HepG2 (cell line): Measurements from ENCODE around the gene PCDHA6. TPM values are rescaled to one million over a fixed set of nuclear protein-coding genes. Genes with fewer than 3 reads are reported as not detected.
"Not testable (repeated sequence)": the region's sequence is repeated elsewhere in the genome, so short reads cannot be mapped to it uniquely, and the experiment has no call there.

Source experiments
- ATAC-seq: fragments of 200-7000 bp; cut with Tn5 transposase; 3 replicates; pipeline ENCODE4 v1.9.1; 2020; ENCODE audit warnings: mild to moderate bottlenecking, moderate library complexity
- BruUV-seq: library from RNA; stranded (reverse); fragments of 400-500 nt; replicated peaks from 2 replicates; lab custom pipeline; 2021; lab: Mats Ljungman, UMichigan
- CTCF ChIA-PET: fragments of 300-600 bp; formaldehyde crosslinking; extraction: SDS; loops from one replicate; lab custom pipeline; 2021; ENCODE audit warnings: low total read pairs, inconsistent platforms, low intra/inter-chr PET ratio; lab: Yijun Ruan, JAX
- POLR2A ChIA-PET: fragments of 350-600 bp; sonication (Branson Sonifier 250); formaldehyde crosslinking; loops from one replicate; lab custom pipeline; 2020; ENCODE audit warnings: antibody characterized with exemption, inconsistent platforms; lab: Yijun Ruan, JAX
- DNase-seq: peaks from one replicate; pipeline ENCODE4 v3.0.0-alpha.2; 2015; ENCODE audit warnings: low spot score
- FAIRE-seq: peaks from 3 replicates; lab custom pipeline; 2011; peaks lifted over from hg19 to GRCh38; lab: Jason Lieb, UNC
- H2AFZ ChIP-seq: one replicate; pipeline ENCODE4 v1.6.1; 2011; ENCODE audit warnings: low read length, inconsistent platforms
- H3K27ac ChIP-seq: fragments of 300-600 bp; 3 replicates; pipeline ENCODE4 v1.8.0; 2011; ENCODE audit warnings: mixed run types, mild to moderate bottlenecking, mixed read lengths, low read length, inconsistent platforms; ENCODE audit not compliant: insufficient read depth; ENCODE audit errors: extremely low read length
- H3K27me3 ChIP-seq, 2 experiments: fragments of 200-600 bp in 1 of 2; 2 replicates in 1 of 2; 3 replicates in 1 of 2; pipeline versions ENCODE4 v1.6.0 to v1.8.0; 2011; ENCODE audit warnings: low read length in 2 of 2, mild to moderate bottlenecking in 2 of 2, moderate library complexity in 2 of 2, inconsistent platforms in 1 of 2; ENCODE audit not compliant: insufficient read depth in 2 of 2, control insufficient read depth in 1 of 2
- H3K36me3 ChIP-seq, 2 experiments: fragments of 200-600 bp in 1 of 2; replicated peaks in 1 of 2; 2 replicates in 1 of 2; 3 replicates in 1 of 2; pipeline versions ENCODE4 v1.5.1 to v1.8.0; 2011; ENCODE audit warnings: low read length in 2 of 2, inconsistent platforms in 1 of 2; ENCODE audit not compliant: insufficient read depth in 2 of 2, control insufficient read depth in 1 of 2
- H3K4me1 ChIP-seq: 2 replicates; pipeline ENCODE4 v1.5.1; 2012; ENCODE audit warnings: low read length, inconsistent platforms; ENCODE audit not compliant: insufficient read depth
- H3K4me2 ChIP-seq: 2 replicates; pipeline ENCODE4 v1.6.0; 2011; ENCODE audit warnings: low read depth, low read length, inconsistent platforms
- H3K4me3 ChIP-seq, 3 experiments: fragments of 200-600 bp in 1 of 3; sonication (generic), shearing (Covaris generic) in 1 of 3; replicated peaks in 1 of 3; 2 replicates each; pipeline ENCODE4 v1.5.1; 2011 to 2016; ENCODE audit warnings: low read length in 3 of 3, inconsistent platforms in 2 of 3, low read depth in 2 of 3, mild to moderate bottlenecking in 2 of 3, control low read depth in 1 of 3, mixed read lengths in 1 of 3; ENCODE audit not compliant: insufficient read depth in 1 of 3
- H3K79me2 ChIP-seq: one replicate; pipeline ENCODE4 v1.6.1; 2011; ENCODE audit warnings: low read length, inconsistent platforms; ENCODE audit not compliant: insufficient read depth
- H3K9ac ChIP-seq: 2 replicates; pipeline ENCODE4 v1.6.0; 2011; ENCODE audit warnings: mild to moderate bottlenecking, low read depth, low read length, inconsistent platforms; ENCODE audit not compliant: insufficient read depth
- H3K9me3 ChIP-seq: 2 replicates; pipeline ENCODE4 v1.5.1; 2012; ENCODE audit warnings: mild to moderate bottlenecking, low read length
- H4K20me1 ChIP-seq: 2 replicates; pipeline ENCODE4 v1.6.0; 2011; ENCODE audit warnings: inconsistent platforms, mild to moderate bottlenecking, low read length, moderate library complexity; ENCODE audit not compliant: insufficient read depth
- DNMT1 ChIP-seq: sonication (generic); formaldehyde crosslinking; IDR thresholded peaks from 2 replicates; pipeline ENCODE4 v1.5.1; 2020; ENCODE audit warnings: mild to moderate bottlenecking, missing genetic modification reagents
- WGBS: methylation state at CpG from one replicate; pipeline ENCODE4 v1.1.6; 2017; ENCODE audit warnings: low lambda C conversion rate; 5-methylcytosine and 5-hydroxymethylcytosine counted together
- in situ Hi-C: cut with HindIII; loops from 2 replicates; pipeline ENCODE4 v1.10.0; 2017; ENCODE audit warnings: low pct_unique_long_range_greater_than_20kb; ENCODE audit not compliant: extremely low pct_ligation_motif_present
- intact Hi-C: fragments of 100-400 bp; cut with micrococcal nuclease; formaldehyde crosslinking; loops from one replicate; pipeline ENCODE4 v1.10.0; 2022; ENCODE audit not compliant: unreplicated experiment
- polyA plus RNA-seq, 8 experiments: library from polyadenylated mRNA; depleted of rRNA in 3 of 8; stranded (reverse) in 7 of 8; unstranded in 1 of 8; fragments of >200 nt; fragmentation: Illumina TruSeq in 4 of 8; extraction: Trizol in 4 of 8; gene quantifications; 2 replicates each; pipeline versions ENCODE4 v1.2.1 to v1.2.3, GENCODE V29; 2011 to 2016; ENCODE audit warnings: low read depth in 4 of 8, missing spikeins in 1 of 8, mixed read lengths in 1 of 8; ENCODE audit not compliant: insufficient read depth in 1 of 8
- total RNA-seq, 5 experiments: library from RNA; depleted of rRNA; stranded (reverse); fragments of >200 nt; fragmentation: Illumina TruSeq; extraction: Trizol; gene quantifications; 2 replicates each; pipeline ENCODE4 v1.2.3, GENCODE V29; 2016; ENCODE audit warnings: low read depth in 1 of 5
- TF ChIP-seq, protein P1 (sequence below): sonication (generic); formaldehyde crosslinking; IDR thresholded peaks from 2 replicates; pipeline ENCODE4 v1.4.0; 2020; ENCODE audit warnings: missing genetic modification reagents

PCDHA6 gene
- total and polyA plus RNA-seq, 2 of the 13 experiments (the other 11 are each of a cell fraction or from before 2014, with no cell fraction given): not detected

DNA sequence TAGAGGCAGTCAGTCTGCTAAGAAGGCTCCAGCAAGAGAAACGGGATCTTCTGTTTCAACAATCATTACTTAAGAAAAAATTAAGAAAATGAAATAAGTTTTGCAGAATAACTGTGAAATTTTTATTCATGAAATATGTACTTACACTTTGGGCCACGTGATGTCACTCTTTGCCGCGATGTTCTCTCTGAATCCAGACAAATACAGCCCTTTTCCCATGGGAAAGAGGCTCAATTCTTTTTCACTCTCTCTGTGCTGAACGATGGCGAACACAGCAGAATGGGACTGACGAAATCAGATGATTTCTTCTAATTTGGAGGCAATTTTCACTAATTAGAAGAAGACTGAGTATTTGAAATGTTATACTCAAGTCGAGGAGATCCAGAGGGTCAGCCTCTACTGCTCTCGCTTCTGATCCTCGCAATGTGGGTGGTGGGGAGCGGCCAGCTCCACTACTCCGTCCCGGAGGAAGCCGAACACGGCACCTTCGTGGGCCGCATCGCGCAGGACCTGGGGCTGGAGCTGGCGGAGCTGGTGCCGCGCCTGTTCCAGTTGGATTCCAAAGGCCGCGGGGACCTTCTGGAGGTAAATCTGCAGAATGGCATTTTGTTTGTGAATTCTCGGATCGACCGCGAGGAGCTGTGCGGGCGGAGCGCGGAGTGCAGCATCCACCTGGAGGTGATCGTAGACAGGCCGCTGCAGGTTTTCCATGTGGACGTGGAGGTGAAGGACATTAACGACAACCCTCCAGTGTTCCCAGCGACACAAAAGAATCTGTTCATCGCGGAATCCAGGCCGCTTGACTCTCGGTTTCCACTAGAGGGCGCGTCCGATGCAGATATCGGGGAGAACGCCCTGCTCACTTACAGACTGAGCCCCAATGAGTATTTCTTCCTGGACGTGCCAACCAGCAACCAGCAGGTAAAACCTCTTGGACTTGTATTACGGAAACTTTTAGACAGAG lies 20.7 kb downstream of the PCDHA6 start, which contains the start of gene PCDHA9:
TSS of gene PCDHA9 (plus strand) at position 244 of the 964 bp plus-strand sequence. CDS start at position 358, 114 bp downstream.
- H3K27ac ChIP-seq, H3K9me3 ChIP-seq, CTCF ChIA-PET, H4K20me1 ChIP-seq, H3K4me3 ChIP-seq, intact Hi-C loops, BruUV-seq, in situ Hi-C loops, H3K27me3 ChIP-seq, POLR2A ChIA-PET, H3K4me1 ChIP-seq, H3K79me2 ChIP-seq, H3K36me3 ChIP-seq, FAIRE-seq, DNase-seq, H3K4me2 ChIP-seq, H2AFZ ChIP-seq, H3K9ac ChIP-seq: not testable (repeated sequence)
- TF ChIP-seq, protein P1, sequence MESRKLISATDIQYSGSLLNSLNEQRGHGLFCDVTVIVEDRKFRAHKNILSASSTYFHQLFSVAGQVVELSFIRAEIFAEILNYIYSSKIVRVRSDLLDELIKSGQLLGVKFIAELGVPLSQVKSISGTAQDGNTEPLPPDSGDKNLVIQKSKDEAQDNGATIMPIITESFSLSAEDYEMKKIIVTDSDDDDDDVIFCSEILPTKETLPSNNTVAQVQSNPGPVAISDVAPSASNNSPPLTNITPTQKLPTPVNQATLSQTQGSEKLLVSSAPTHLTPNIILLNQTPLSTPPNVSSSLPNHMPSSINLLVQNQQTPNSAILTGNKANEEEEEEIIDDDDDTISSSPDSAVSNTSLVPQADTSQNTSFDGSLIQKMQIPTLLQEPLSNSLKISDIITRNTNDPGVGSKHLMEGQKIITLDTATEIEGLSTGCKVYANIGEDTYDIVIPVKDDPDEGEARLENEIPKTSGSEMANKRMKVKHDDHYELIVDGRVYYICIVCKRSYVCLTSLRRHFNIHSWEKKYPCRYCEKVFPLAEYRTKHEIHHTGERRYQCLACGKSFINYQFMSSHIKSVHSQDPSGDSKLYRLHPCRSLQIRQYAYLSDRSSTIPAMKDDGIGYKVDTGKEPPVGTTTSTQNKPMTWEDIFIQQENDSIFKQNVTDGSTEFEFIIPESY: 0 out of 2 replicates have a peak, but pooled peaks have one; percentile 33
- 73% methylated on average over 40 of the region's 48 CpGs for WGBS
- ATAC-seq: peak; percentile 57; the same call in 2 of the 3 replicates

DNA sequence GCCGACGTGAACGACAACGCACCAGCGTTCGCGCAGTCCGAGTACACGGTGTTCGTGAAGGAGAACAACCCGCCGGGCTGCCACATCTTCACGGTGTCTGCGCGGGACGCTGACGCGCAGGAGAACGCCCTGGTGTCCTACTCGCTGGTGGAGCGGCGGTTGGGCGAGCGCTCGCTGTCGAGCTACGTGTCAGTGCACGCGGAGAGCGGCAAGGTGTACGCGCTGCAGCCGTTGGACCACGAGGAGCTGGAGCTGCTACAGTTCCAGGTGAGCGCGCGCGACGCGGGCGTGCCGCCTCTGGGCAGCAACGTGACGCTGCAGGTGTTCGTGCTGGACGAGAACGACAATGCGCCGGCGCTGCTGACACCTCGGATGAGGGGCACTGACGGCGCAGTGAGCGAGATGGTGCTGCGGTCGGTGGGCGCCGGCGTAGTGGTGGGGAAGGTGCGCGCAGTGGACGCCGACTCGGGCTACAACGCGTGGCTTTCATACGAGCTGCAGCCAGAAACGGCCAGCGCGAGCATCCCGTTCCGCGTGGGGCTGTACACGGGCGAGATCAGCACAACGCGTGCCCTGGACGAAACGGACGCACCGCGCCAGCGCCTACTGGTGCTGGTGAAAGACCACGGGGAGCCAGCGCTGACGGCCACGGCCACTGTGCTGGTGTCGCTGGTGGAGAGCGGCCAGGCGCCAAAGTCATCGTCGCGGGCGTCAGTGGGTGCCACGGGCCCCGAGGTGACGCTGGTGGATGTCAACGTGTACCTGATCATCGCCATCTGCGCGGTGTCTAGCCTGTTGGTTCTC lies 22.3 kb downstream of the PCDHA6 start:
- H2AFZ ChIP-seq, ATAC-seq, FAIRE-seq, H3K9me3 ChIP-seq, CTCF ChIA-PET, BruUV-seq, H4K20me1 ChIP-seq, H3K9ac ChIP-seq, H3K27me3 ChIP-seq, intact Hi-C loops, in situ Hi-C loops, H3K79me2 ChIP-seq, H3K4me1 ChIP-seq, H3K4me2 ChIP-seq, POLR2A ChIA-PET, H3K36me3 ChIP-seq, H3K27ac ChIP-seq, DNase-seq, H3K4me3 ChIP-seq: not testable (repeated sequence)
- WGBS: 84% methylated on average over 93 of the region's 101 CpGs
- TF ChIP-seq DNMT1 (CRISPR knock-in tag): 0 out of 2 replicates have a peak, but pooled peaks have one; percentile 31
